Measurements from ENCODE around the gene DDA1. TPM values are rescaled to one million over a fixed set of nuclear protein-coding genes. Genes with fewer than 3 reads are reported as not detected.

The DDA1 gene
- total RNA-seq, 4 donors from 2014 or later = 15.2 to 37.2 (median 23.9) TPM

DNA sequence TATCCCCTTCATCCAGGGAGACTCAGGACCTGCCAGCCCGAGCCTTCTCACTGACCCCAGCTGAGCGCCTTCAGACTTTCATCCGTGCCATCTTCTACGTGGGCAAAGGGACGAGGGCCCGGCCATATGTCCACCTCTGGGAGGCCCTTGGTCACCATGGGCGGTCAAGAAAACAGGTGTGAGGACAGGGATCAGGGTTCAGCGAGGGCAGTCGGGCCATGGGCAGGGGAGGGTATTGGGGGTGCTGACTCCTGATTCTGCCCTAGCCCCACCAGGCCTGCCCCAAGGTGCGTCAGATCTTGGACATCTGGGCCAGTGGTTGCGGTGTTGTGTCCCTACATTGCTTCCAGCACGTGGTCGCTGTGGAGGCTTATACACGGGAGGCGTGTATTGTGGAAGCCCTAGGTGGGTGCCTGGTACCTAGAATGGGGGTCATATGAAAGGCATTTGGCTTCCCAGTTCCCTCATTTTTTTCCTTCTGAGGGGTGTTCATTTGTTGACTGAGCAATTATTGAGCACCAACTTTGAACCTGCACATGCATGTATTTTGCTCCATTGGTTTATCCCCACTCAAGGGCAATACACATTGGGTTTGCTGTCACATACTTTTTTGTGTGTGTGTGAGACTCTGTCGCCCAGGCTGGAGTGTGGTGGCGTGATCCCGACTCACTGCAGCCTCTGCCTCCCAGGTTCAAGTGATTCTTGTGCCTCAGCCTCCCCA lies 23.8 kb upstream of the DDA1 start:
- Histone ChIP-seq H3K4me3 (no peak overlapping the region), H3K36me3 (no peaks in the 10 kb centered on the region), H3K9me3 (no peaks in the 10 kb centered on the region), H3K27ac (no peak overlapping the region), H3K4me1 (peaks cover 7 to 19% (median 13%) of the 10 kb centered on the region in 4 donors), H3K27me3 (peaks cover 0 to 9% of the 10 kb centered on the region in 2 donors)
- no peak for DNase-seq
- TF ChIP-seq, protein P1, sequence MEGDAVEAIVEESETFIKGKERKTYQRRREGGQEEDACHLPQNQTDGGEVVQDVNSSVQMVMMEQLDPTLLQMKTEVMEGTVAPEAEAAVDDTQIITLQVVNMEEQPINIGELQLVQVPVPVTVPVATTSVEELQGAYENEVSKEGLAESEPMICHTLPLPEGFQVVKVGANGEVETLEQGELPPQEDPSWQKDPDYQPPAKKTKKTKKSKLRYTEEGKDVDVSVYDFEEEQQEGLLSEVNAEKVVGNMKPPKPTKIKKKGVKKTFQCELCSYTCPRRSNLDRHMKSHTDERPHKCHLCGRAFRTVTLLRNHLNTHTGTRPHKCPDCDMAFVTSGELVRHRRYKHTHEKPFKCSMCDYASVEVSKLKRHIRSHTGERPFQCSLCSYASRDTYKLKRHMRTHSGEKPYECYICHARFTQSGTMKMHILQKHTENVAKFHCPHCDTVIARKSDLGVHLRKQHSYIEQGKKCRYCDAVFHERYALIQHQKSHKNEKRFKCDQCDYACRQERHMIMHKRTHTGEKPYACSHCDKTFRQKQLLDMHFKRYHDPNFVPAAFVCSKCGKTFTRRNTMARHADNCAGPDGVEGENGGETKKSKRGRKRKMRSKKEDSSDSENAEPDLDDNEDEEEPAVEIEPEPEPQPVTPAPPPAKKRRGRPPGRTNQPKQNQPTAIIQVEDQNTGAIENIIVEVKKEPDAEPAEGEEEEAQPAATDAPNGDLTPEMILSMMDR (IDR thresholded peaks at IDR 0.05) = no peak
- TF ChIP-seq POLR2A (IDR thresholded peaks at IDR 0.05) = no peak

DNA sequence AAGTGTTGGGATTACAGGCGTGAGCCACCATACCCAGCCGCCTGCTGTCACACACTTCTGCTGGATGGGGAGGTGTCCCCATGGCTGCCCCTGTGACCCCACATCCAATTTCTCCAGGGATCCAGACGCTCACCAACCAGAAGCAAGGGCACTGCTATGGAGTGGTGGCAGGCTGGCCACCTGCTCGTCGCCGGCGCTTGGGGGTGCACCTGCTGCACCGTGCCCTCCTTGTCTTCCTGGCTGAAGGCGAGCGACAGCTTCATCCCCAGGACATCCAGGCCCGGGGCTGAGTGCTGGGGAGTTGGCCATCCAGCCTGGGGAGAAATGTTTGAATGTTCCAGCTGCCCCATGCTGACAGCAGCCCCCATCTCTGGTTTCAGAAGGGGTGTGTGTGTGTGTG lies 23.1 kb upstream of the DDA1 start:
- H3K4me3 ChIP-seq = no peak overlapping the region

DNA sequence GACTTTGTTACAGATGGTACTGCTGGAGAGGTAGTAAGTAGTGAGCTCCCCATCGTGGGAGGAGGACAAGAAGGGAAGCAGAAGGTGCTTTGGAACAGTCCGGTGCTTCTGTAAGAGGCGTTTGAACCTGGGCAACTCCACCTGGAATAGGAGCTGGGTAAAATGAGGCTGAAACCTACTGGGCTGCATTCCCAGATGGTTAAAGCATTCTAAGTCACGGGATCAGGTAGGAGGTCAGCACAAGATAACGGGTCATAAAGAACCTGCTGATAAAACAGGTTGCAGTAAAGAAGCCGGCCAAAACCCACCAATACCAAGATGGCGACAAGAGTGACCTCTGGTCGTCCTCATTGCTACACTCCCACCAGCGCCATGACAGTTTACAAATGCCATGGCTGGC lies 22.6 kb upstream of the DDA1 start:
- H3K4me3 ChIP-seq = no peak overlapping the region
- no peak overlapping the region for H3K27ac ChIP-seq
- H3K9me3 ChIP-seq = no peaks in the 10 kb centered on the region
- no peaks in the 10 kb centered on the region for H3K36me3 ChIP-seq
- no peak for DNase-seq
- H3K27me3 ChIP-seq = peaks cover 0 to 8% of the 10 kb centered on the region in 2 donors
- peaks cover 6 to 13% (median 9%) of the 10 kb centered on the region in 4 donors for H3K4me1 ChIP-seq
- TF ChIP-seq POLR2A (IDR thresholded peaks at IDR 0.05) = no peak
- TF ChIP-seq, protein P1 (IDR thresholded peaks at IDR 0.05) = no peak

More for the DNA sequence above, 23.1 kb upstream of the DDA1 start:
- TF ChIP-seq POLR2A (IDR thresholded peaks at IDR 0.05) = no peak
- TF ChIP-seq, protein P1 (IDR thresholded peaks at IDR 0.05) = no peak
- Histone ChIP-seq H3K9me3 (no peaks in the 10 kb centered on the region), H3K36me3 (no peaks in the 10 kb centered on the region), H3K4me1 (peaks cover 7 to 18% (median 12%) of the 10 kb centered on the region in 4 donors), H3K27me3 (peaks cover 0 to 9% of the 10 kb centered on the region in 2 donors), H3K27ac (no peak overlapping the region)
- no peak for DNase-seq

DNA sequence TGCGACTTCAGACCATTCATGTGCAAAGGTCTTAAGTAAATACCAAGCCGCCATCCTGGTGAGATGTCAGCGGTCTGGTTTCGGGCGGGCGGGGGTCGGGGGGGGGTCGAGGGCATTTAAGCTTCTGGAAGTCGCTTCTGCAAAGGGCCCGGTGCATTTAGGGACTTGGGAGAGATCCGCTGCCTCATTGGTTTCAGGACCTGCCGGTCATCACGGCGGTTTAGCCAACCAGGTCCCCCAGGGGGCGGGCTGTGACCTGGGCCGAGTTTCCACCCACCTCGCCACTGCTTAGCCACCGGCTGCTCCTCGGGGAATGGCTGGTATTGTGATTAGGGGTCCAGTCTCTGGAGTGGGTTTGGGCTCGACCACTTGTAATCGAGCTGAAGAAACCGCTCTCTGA lies 19.9 kb upstream of the DDA1 start:
- no peaks in the 10 kb centered on the region for H3K9me3 ChIP-seq
- peak; percentile 36 to 75 (median 60) for DNase-seq

DNA sequence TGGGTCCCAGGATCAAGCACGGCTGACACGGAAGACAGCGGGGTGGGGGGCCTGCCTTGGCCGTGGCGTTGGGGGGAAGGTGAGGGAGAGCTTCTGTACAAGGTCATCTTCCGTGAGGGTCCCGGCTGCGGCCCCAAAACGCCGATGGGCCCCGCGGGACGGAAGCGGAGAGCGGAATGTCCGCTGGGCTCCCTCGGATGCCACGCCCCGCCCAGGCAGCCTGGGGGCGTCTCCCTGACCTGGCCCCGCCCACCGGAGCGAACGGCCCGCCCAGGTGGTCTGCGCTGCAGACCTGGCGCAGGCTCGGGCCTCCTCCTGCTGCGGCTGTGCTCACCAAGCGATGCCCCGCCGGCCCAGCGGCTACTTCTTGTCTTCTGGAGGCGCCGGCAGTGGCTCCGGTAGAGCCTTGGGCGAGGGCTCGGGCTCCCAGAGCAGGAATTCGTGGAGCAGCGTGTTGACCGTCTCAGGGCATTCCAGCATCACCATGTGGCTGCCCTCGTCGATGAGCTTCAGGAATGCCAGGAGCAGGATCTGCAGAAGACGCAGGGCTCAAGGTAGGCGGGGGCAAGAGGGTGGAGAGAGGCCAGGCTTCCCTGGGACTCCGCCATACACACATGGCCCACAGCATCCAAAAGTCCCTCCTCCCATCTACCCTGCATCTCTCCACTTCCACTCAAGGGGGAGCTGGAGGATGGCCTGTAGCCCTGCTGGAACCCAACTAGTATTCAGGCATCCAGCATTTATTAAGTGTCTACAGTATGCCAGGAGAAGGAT lies 16.9 kb upstream of the DDA1 start:
- H3K27me3 ChIP-seq = no peaks in the 10 kb centered on the region
- no peak for TF ChIP-seq POLR2A (IDR thresholded peaks at IDR 0.05)
- TF ChIP-seq, protein P1 (IDR thresholded peaks at IDR 0.05) = peak; percentile 51 to 86 (median 74)
- H3K36me3 ChIP-seq = no peaks in the 10 kb centered on the region
- no peaks in the 10 kb centered on the region for H3K9me3 ChIP-seq
- H3K27ac ChIP-seq = peak overlapping the region; percentile 56 to 79 (median 66)
- peaks cover 0 to 4% (median 2%) of the 10 kb centered on the region in 4 donors for H3K4me1 ChIP-seq
- peak overlapping the region; percentile 55 to 62 (median 60) for H3K4me3 ChIP-seq
- DNase-seq = peak; percentile 82 to 89 (median 84)

More for the DNA sequence above, 19.9 kb upstream of the DDA1 start:
- Histone ChIP-seq H3K27me3 (no peaks in the 10 kb centered on the region), H3K36me3 (no peaks in the 10 kb centered on the region), H3K4me3 (no peak overlapping the region), H3K4me1 (peaks cover 0 to 4% (median 2%) of the 10 kb centered on the region in 4 donors), H3K27ac (no peak overlapping the region)
- TF ChIP-seq, protein P1 (IDR thresholded peaks at IDR 0.05) = no peak
- no peak for TF ChIP-seq POLR2A (IDR thresholded peaks at IDR 0.05)
